Stimulated activated naive CD8-positive, alpha-beta T cell treated with anti-CD3 and anti-CD28 coated beads, Interleukin-15, Interleukin-2, amounts not matched to agents 100 U/mL and 50 U/mL, for 24 hours (primary cell): ENCODE results near the gene IL1F10.
"Not testable (repeated sequence)": the region's sequence is repeated elsewhere in the genome, so short reads cannot be mapped to it uniquely, and the experiment has no call there.

ENCODE experiments used
- ATAC-seq: fragments of 150-1000 bp; cut with Tn5 transposase; one replicate; pipeline ENCODE4 v1.10.0; 2021
- DNase-seq: peaks from one replicate; pipeline ENCODE4 v3.0.0; 2021

IL1F10 gene

DNA sequence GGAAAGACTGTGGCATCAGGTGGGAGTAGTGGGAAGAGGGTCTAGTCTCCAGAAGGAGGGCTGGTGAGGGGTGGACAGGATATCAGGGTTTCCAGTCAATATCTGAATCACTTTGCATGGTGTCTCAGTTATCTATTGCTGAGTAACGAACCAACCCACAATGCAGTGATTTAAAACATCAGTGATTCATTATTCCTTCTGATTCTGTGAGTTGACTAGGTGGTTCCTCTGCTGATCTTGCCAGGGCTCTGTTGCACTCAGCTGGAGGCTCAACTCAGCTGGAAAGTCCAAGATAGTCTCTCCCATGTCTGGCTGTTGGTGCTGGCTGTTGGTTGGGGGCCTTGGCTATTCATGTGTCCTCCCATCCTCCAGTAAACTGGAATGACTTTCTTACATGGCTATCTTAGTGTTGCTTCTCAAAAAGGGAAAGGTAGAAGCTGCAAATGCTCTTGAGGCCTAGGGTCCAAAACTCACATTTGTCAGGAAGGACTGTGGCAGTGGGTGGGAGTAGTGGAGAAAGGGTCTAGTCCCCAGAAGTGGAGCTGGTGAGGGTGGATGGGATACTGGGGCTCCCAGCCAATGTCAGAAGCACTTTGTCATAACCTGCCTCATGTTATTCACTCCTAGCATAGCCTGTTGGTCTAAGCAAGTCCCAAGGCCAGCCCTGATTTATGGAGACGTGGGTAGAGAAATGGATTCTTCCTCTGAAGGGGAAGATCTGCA, 13.9 kb downstream of the IL1F10 start:
- DNase-seq: no peak
- ATAC-seq: peak; percentile 38

DNA sequence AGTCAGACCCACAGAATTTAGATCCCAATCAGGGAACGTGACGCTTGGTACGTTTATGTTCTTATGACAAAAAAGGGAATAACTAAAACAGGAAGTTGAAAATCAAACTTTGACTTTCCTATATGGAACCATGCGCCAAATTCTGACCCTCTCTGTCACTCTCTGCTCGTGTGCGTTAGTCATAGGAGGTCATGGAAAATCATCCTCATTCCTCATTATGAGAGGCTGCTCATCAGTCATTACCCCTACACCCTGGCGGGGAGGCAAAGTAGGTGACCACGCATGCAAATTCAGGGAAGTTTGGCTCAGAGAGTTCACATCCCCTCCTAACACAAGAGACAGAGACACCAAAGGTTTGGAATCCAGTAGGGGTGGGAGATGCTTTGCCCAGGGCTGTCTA, 15.5 kb downstream of the IL1F10 start:
- ATAC-seq: peak; percentile 88
- peak; percentile 41 for DNase-seq

DNA sequence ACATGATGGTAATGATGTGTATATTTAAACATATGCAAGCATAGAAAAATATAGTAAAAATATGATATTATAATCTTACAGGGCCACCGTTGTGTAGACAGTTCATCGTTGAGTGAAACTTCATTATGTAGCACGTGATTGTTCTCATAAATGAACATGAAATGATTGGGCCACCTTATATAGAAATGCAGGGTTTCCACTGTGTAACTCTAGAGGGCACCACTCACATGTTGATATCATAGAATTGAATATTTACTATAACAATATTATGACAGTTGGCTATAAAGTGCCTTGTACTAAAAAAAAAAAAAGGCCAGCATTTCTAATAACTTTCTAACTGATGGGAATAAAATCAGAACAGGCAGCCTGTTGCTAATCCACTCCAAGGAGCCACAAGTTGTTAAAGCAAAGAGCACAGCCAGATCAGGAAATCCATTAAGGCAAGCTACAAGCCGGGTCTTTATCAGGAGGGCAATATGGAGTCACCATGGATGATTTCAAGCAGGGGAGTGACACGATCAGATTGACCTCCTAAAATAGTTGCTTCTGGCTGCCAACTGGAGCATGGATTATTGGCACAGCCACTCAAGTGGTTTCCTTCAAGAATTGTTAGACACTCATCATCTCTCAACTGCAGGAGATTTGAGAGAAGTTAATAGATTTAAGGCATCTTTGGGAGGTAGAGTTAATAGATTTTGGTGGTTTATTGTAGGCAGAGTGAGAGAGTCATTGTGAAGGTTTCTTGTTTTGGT, 16.7 kb downstream of the IL1F10 start:
- ATAC-seq (no peak), DNase-seq (no peak)

DNA sequence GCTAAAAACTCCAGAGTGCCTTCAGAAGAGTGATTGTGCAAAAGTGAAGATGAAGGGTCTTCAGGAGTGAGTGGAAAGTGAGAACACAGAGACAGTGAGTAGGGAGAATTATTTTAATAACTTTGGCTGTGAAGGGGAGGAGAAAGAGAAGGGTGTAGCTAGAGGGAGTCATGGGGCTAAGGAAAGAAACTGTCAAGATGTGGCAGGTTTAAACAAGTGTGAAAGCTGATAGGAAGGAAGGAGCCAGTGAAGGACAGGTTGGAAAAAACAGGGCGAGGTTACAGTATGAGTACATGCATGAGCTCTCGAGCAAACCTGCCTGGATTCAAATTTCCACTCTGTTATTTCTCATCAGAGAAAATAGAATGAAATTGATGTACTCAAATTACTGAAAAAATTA, 17.8 kb downstream of the IL1F10 start:
- DNase-seq (no peak), ATAC-seq (no peak)

DNA sequence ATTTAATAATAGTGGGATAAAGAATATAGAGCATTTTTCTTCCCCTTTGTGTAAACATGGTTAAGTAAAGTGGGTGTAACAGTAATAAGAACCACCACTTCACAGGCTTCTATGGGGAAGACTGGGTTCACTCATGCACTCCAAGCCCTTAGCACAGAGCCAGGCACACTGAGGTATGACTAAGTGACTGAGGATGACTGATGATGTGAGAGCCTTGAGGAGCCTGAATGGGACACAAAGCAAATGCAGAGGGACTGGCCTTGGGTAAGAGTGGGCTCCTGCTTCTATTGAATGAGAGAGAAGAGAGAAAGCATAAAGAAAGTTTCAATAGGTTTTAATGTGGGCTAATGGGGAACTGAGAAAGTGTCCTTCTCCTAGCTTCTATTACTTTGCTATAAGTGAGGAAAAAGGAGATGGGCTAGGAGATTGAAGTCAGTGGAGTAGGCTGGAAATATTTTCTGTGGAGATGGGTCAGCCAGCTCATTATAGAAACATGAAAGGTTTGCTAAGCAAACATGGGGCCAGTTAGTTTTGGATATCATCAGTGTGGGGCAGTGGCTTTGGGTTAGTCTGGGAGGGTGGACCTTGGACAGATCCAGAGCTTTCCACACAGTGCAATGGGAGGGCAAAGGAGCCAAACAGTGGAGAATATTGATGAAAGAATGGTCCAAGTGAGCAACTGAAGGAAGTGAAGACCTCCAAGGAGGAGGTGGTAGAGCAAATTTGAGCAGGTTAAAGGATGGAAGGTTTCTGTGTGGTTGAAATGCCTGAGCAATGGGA, 20.6 kb downstream of the IL1F10 start:
- no peak for DNase-seq
- no peak for ATAC-seq

DNA sequence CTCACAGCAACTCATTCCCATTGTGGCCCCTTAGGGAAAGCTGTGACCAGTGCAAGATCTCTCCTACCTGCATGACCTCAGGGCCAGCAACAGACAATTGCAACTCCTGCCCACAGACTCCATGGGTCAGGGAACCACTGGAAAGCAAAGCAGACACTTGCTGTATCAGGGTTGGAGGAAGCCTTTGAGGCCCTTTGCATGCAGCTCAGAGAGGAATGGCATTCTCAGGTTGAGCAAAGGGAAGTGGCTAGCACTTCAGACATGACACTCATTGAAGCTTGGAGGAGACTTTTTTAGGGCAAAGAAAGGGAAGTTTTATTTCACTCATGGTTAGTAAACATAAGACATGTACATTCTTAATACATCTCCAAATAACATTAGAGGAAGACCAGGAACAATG, 22.1 kb downstream of the IL1F10 start:
- DNase-seq (no peak), ATAC-seq (no peak)

DNA sequence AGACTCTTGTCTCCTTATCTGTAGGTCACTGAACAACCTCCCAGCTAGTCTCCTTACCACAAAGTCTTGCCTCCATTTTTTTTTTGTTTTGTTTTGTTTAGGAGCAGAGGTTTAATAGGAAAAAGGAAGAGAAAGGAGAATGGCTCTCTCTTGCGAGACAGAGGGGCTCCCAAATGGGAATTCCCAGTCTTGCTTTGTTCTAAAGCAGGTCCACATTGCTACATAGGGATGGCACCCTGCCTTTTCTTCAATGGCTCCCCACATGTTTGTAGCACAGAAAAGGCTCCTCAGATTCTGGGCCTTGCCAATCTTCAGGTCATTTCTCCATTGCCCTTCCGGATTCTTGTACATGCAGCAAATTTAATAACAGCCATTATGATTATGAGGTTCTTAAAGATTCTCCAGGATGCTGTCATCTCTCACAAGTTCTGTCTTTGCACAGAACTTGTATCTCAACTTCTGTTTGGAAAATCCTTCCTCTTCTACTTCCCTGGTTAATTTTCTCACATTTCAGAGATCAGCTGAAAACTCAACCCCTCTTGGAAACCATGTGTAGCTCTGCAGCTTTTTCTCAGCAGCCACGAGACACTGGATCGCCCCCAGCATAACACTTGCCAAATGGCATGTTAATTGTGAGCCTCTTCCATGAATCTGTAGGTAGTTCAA, 23.6 kb downstream of the IL1F10 start:
- no peak for ATAC-seq

DNA sequence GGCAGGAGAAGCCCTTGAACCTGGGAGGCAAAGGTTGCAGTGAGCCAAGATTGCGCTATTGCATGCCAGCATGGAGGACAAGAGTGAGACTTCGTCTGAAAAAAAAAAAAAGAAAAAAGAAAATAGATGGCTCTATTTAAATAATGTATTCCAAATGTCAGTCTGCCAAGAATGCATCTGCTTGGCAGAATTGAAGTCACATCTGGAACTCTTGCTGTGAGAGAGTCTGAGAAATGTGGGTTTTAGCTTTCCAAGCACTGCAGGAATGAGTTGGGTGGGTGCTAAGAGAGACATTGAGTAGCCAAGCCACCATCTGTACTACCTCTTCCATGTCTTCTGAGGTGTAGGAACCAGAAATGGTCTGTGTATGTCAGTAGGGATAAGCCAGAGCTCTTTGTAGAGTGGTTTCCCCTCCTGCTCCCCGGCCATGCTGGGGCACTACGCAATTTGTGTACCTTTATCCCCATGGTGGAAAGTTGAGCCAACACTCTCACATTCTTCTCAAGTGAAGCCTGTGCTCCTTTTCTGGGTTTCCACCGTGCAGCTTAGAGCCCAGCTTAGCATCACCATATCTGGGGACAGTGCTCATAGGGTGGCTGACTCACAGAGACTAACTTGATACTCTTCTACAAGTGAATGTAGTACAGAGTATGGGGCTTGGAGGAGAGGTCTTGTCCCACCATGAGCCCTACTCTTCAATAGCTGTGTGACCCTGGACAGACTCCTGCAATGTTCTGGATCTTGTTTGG, 25.3 kb downstream of the IL1F10 start:
- DNase-seq (no peak), ATAC-seq (no peak)

More for the DNA sequence above, 23.6 kb downstream of the IL1F10 start:
- DNase-seq: no peak

DNA sequence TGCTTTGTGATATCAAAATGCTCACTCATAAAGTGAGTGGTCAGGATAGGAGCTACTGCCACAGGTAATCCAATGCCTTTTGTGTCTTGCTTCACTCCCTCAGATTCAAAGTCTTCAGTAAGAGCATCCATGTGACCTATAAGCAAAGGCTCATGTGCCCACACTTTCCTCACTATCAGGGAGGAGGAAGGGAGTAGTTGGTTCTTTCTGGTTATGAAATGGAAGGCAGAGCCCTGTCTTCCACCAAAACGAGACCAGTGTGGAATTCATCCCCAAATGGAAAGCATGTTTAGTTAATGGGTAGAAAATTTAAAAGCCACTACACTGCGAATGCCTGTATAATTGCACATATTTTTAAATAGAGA, 25.8 kb downstream of the IL1F10 start:
- ATAC-seq (no peak), DNase-seq (no peak)

DNA sequence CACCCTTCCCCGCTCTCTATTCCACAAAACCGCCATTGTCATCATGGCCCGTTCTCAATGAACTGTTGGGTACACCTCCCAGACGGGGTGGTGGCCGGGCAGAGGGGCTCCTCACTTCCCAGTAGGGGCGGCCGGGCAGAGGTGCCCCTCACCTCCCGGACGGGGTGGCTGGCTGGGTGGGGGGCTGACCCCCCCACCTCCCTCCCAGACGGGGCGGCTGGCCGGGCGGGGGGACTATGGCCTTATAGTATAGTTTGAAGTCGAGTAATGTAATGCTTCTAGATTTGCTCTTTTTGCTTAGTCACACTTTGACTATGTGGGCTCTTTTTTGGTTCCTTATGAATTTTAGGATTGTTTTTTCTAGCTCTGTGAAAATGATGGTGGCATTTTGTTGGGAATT, 28.5 kb downstream of the IL1F10 start:
- not testable (repeated sequence) for ATAC-seq, DNase-seq

DNA sequence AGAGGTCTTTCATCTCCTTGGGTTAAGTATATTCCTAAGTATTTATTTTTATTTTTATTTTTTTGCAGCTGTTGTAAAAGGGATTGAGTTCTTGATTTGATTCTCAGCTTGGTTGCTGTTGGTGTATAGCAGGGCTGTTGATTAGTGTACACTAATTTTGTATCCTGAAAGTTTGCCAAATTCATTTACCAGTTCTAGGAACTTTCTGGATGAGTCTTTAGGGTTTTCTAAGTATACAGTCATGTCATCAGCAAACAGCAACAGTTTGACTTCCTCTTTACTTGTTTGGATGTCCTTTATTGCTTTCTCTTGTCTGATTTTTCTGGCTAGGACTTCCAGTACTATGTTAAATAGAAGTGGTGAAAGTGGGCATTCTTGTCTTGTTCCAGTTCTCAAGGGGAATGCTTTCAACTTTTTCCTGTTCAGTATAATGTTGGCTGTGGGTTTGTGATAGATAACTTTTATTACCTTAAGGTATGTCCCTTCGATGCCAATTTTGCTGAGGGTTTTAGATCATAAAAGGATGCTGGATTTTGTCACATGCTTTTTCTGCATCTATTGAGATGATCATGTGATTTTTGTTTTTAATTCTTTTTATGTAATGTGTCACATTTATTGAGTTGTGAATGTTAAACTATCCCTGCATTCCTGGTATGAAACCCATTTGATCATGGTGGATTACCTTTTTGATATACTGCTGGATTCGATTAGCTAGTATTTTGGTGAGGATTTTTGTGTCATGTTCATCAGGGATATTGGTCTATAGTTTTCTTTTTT, 29.3 kb downstream of the IL1F10 start:
- not testable (repeated sequence) for ATAC-seq, DNase-seq

DNA sequence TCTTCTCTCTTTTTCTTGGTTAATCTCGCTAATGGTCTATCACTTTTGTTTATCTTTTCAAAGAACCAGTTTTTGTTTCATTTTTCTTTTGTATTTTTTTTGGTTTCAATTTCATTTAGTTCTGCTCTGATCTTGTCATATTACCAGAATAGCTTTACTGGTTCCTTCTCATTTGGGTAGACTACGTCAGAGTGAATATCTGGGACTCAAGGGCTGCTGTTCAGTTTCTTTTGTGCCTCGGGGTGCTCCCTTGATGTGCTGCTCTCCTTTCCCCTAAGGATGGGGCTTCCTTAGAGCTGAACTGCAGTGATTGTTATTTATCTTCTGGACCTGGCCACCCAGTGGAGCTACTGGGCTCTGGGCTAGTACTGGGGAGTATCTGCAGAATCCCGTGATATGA, 30.3 kb downstream of the IL1F10 start:
- no peak for ATAC-seq
- no peak for DNase-seq

DNA sequence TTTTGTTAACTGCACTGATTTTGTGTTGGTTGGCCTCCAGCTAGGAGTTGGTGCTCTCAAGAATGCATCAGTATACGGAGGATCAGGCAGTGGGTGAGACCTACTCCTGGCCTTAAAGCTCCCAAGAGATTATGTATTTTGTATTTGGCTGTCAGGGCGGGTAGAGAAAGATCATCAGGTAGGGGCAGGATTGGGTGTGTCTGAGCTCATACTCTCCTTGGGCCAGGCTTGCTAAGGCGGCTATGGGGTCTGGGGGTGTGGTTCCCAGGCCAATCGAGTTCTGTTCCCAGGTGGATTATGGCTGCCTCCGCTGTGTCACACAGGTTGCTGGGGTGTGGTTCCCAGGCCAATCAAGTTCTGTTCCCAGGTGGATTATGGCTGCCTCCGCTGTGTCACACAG, 30.8 kb downstream of the IL1F10 start:
- ATAC-seq (no peak), DNase-seq (no peak)

DNA sequence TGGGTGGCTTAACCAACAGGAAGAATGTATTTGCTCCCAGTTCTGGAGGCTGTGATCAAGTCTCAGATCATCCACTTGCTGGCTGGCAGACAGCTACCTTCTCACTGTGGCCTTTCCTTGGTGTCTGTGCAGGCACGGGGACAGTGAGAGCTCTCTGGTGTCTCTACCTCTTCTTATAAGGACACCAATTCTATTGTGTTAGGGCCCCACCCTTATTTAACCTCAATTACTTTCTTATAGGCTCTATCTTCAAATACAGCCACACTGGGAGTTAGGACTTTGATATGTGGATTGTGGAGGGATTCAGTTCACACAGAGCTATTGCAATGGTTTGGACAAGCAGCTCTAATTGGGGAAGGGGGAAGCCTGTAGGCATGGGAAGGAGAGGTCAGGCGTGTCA, 34.4 kb downstream of the IL1F10 start:
- ATAC-seq: no peak

DNA sequence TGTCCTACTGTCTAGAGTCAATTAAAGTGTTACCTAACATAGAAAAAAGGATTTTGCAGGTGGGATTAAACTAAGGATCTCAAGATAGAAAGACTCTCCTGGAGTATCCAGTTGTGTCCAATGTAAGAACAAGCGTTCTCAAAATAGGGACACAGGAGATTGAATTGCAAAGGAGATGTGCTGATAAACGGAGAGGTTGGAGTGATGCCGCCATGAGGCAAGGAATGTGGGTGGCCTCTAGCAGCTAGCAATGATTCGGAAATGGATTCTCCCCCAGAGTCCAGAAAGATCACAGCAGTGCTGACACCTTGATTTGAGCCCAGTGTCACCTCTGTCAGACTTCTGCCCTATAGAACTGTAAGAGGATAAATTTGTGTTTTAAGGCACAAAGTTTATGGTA, 35.5 kb downstream of the IL1F10 start:
- ATAC-seq (no peak), DNase-seq (no peak)

More for the DNA sequence above, 34.4 kb downstream of the IL1F10 start:
- no peak for DNase-seq

DNA sequence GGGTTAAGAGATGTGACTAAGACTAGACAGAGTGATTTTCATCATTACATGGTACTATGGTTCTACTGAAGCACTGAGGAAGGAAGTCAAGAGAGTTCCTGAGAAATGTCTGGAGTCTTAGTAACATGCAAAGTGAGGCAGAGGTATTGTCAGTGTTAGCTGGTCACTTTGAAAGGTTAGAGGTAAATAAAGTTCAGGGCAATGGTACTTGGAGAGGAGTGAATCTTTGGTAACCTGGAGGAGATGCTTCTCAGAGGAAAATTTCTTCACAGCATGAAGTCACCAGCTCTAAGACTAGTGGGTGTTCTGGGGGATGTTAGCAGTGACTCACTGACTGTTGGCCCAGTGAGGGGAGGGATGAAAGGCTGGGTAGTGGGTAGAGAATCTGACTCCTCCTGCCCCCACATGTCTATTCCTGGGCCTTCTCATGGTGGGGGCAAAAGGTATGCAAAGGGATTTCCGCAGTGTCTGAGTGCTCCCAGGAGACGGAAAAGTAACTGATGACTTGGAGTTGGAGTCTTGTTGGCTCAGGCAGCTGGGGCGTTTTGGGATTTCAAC, 36.4 kb downstream of the IL1F10 start:
- DNase-seq (peak; percentile 55), ATAC-seq (peak; percentile 87)

DNA sequence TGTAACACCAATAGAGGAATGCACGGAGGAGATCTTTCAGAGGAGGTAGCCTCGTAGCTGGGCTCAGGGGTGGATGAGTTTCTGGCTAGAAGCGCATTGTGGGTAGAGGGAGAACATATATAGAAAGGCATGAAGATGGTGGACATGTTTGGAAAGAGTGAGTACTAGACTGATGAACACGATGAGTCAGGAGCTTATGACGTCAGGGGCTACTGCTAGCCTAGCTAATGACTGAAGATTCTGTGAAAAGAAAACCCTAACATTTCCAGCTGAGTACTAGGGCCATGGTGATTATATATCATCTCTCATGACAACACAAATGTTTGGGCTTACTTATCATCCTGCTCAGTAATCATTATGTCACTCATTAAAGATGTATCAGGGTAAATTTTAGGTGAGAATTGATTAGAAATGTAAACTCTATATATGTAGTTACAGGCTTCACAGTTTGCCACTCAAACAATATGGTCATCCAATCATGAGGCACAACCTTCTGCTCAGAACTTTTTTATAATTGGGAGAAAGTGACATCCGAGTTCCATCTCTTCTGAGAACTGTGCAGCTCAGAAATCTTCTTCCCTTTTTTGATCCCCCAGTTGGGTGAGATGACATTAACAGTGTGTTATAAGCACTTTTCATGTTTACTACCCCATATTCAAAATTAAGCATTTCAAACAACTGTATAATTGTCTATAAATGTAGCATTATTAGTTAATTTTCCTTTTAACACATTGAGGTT, 37.4 kb downstream of the IL1F10 start:
- DNase-seq (peak; percentile 68), ATAC-seq (peak; percentile 67)

DNA sequence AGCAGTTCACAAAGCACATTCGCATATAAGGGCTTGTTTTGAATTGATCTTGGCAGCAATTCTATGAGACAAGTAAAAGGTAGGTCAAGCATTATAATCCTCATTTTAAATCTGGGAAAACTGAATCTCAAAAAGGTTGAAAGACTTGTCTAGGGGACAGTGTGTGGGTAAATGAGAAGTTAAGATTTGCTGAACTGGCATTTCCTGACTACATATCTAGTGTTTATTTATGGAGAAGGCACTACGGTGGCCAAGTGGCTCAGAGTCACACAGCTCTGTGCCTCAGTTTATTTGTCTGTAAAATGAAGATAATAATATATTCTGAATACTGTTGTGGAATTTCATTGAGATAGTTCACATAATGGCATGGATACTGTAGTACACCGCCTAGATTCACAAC, 43.4 kb downstream of the IL1F10 start:
- ATAC-seq: no peak
- no peak for DNase-seq

DNA sequence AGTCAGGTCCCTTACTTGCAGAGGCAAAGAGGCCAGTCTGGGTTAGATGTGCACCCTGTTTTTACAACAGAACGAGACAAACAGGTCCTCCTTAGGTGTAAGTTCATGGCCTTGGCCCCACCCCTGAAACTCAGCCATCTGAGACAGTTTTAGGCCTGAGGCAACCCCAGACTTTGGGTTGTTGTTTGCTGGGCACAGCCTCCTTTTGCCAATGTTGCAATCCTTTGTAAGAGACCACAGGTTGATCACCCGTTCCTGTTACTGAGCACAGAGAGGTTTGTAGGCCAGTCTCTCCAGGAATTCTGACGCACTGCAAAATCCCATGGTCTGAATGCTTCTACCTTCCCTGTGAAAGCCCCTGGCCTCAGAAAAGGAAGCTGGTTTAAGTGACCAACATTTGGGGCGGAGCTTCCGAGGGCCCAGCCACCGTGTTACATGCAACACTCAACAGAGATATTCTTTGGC, 44.1 kb downstream of the IL1F10 start:
- DNase-seq (no peak), ATAC-seq (no peak)

DNA sequence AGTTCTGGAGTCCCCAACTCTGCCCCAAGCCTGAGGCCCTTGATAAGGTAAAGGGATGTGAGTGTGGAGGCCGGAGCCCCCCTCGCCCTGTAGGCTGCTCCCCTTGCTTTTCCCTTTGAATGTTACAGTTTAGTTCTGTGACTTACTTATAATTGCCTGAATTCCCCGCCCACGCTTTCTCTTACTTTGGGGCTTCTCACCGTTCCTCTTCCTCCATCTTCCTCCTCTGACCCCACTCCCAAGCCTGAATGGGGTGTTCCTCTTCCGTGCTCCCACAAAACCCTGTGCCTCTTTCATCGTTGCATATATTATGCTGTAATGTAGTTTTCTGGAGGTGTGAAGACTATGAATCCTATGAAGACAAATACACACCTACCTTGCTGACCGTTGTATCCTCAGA, 44.7 kb downstream of the IL1F10 start:
- DNase-seq: no peak
- ATAC-seq: no peak
